Measurements from ENCODE around the gene CABP2. TPM values are rescaled to one million over a fixed set of nuclear protein-coding genes. Genes with fewer than 3 reads are reported as not detected.

CABP2 gene
- total RNA-seq, 1 experiment from 2014 or later = not detected

- ChIA-PET CTCF (no interaction called here), POLR2A (ENCODE audit: low non-redundant PET) (no interaction called here)
- intact Hi-C loops (cut with micrococcal nuclease; ENCODE audit: unreplicated experiment) = no loop called here
Measured at GRCh38 chr11:67484847-67485311, 38.4 kb downstream of the CABP2 start.

GRCh38 chr11:67483831-67484665, 39.2 kb downstream of the CABP2 start:
- intact Hi-C loops (cut with micrococcal nuclease; ENCODE audit: unreplicated experiment) = no loop called here
- TF ChIP-seq, protein P1, sequence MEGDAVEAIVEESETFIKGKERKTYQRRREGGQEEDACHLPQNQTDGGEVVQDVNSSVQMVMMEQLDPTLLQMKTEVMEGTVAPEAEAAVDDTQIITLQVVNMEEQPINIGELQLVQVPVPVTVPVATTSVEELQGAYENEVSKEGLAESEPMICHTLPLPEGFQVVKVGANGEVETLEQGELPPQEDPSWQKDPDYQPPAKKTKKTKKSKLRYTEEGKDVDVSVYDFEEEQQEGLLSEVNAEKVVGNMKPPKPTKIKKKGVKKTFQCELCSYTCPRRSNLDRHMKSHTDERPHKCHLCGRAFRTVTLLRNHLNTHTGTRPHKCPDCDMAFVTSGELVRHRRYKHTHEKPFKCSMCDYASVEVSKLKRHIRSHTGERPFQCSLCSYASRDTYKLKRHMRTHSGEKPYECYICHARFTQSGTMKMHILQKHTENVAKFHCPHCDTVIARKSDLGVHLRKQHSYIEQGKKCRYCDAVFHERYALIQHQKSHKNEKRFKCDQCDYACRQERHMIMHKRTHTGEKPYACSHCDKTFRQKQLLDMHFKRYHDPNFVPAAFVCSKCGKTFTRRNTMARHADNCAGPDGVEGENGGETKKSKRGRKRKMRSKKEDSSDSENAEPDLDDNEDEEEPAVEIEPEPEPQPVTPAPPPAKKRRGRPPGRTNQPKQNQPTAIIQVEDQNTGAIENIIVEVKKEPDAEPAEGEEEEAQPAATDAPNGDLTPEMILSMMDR (conservative IDR thresholded peaks at IDR 0.05; ENCODE audit: low read depth, low read length) = no peak
- TF ChIP-seq EZH2 (IDR thresholded peaks at IDR 0.05; ENCODE audit: borderline replicate concordance, low read depth, low read length, poor library complexity, severe bottlenecking) = no peak
- Histone ChIP-seq H3K27ac (ENCODE audit: low read depth, low read length, poor library complexity, severe bottlenecking) (no peak overlapping the region), H3K4me1 (ENCODE audit: insufficient read depth, low read length, poor library complexity, severe bottlenecking) (peaks cover 9% of the 10 kb centered on the region), H3K9me3 (ENCODE audit: low read depth, low read length, poor library complexity, severe bottlenecking) (no peaks in the 10 kb centered on the region), H3K4me3 (ENCODE audit: low read depth, low read length, poor library complexity, severe bottlenecking) (peak overlapping the region; percentile 54), H3K36me3 (ENCODE audit: insufficient read depth, low read length, poor library complexity, severe bottlenecking) (peaks cover under 1% of the 10 kb centered on the region), H3K27me3 (replicated peaks; ENCODE audit: insufficient read depth, low read depth, low read length, poor library complexity) (no peaks in the 10 kb centered on the region)
- no peak for DNase-seq (ENCODE audit: low spot score)
- POLR2A ChIA-PET (ENCODE audit: low non-redundant PET) = no interaction called here
- CTCF ChIA-PET = no interaction called here
- no TSS peak for BruUV-seq (replicated peaks)

More at GRCh38 chr11:67484847-67485311, 38.4 kb downstream of the CABP2 start:
- peaks cover 5% of the 10 kb centered on the region for H3K36me3 ChIP-seq (ENCODE audit: insufficient read depth, low read length, poor library complexity, severe bottlenecking)
- H3K4me1 ChIP-seq (ENCODE audit: insufficient read depth, low read length, poor library complexity, severe bottlenecking) = peaks cover 9% of the 10 kb centered on the region
- H3K9me3 ChIP-seq (ENCODE audit: low read depth, low read length, poor library complexity, severe bottlenecking) = no peaks in the 10 kb centered on the region
- no peak for TF ChIP-seq EZH2 (IDR thresholded peaks at IDR 0.05; ENCODE audit: borderline replicate concordance, low read depth, low read length, poor library complexity, severe bottlenecking)
- TF ChIP-seq, protein P1 (conservative IDR thresholded peaks at IDR 0.05; ENCODE audit: low read depth, low read length) = no peak
- H3K27me3 ChIP-seq (replicated peaks; ENCODE audit: insufficient read depth, low read depth, low read length, poor library complexity) = no peaks in the 10 kb centered on the region
- no peak for DNase-seq (ENCODE audit: low spot score)
- no peak overlapping the region for H3K4me3 ChIP-seq (ENCODE audit: low read depth, low read length, poor library complexity, severe bottlenecking)
- BruUV-seq (replicated peaks) = no TSS peak
- no peak overlapping the region for H3K27ac ChIP-seq (ENCODE audit: low read depth, low read length, poor library complexity, severe bottlenecking)

- Histone ChIP-seq H3K36me3 (ENCODE audit: insufficient read depth, low read length, poor library complexity, severe bottlenecking) (no peaks in the 10 kb centered on the region), H3K4me3 (ENCODE audit: low read depth, low read length, poor library complexity, severe bottlenecking) (peak within 1 kb of the TSS; percentile 54), H3K9me3 (ENCODE audit: low read depth, low read length, poor library complexity, severe bottlenecking) (no peaks in the 10 kb centered on the region), H3K4me1 (ENCODE audit: insufficient read depth, low read length, poor library complexity, severe bottlenecking) (peaks cover 9% of the 10 kb centered on the region), H3K27ac (ENCODE audit: low read depth, low read length, poor library complexity, severe bottlenecking) (peak within 1 kb of the TSS; percentile 76), H3K27me3 (replicated peaks; ENCODE audit: insufficient read depth, low read depth, low read length, poor library complexity) (no peaks in the 10 kb centered on the region)
- ChIA-PET CTCF (no interaction called here), POLR2A (ENCODE audit: low non-redundant PET) (interaction anchor here (0.6 kb wide), 1 partner anchor 53 kb away, joined by 7 read pairs; no protein-coding TSS in a partner anchor)
- TF ChIP-seq EZH2 (IDR thresholded peaks at IDR 0.05; ENCODE audit: borderline replicate concordance, low read depth, low read length, poor library complexity, severe bottlenecking) = no peak
- TF ChIP-seq, protein P1 (conservative IDR thresholded peaks at IDR 0.05; ENCODE audit: low read depth, low read length) = no peak
- intact Hi-C loops (cut with micrococcal nuclease; ENCODE audit: unreplicated experiment) = no loop called here
- BruUV-seq (replicated peaks) = TSS peak; percentile 73
- peak; percentile 100 for DNase-seq (ENCODE audit: low spot score)
Measured at GRCh38 chr11:67482827-67483798, 40.1 kb downstream of the CABP2 start, which contains the start of gene AIP. TSS of gene AIP (plus strand) at chr11:67483026. CDS start at chr11:67483159, 133 bp downstream.
